ENCODE results near the gene SLC24A3.

GRCh38 chr20:19265646-19266374 lies 53.4 kb downstream of the SLC24A3 start:
- no peak for TF ChIP-seq CTCF (IDR thresholded peaks at IDR 0.05)
- no peak for TF ChIP-seq POLR2A (IDR thresholded peaks at IDR 0.05)
- no peak for TF ChIP-seq EP300 (IDR thresholded peaks at IDR 0.05)
- no peak for TF ChIP-seq POLR2AphosphoS5 (IDR thresholded peaks at IDR 0.05)

All from sigmoid colon (tissue), 4 donors.